ENCODE data around the gene OTUD7B. TPM values are rescaled to one million over a fixed set of nuclear protein-coding genes. Genes with fewer than 3 reads are reported as not detected.

Gene OTUD7B
- total RNA-seq, 2 experiments from 2014 or later, result 16.1 to 17.3 TPM

GRCh38 chr1:149986486-149987296, 23.8 kb downstream of the OTUD7B start:
- Mint-ChIP-seq H3K9me3 (no peaks in the 10 kb centered on the region), H3K4me3 (no peak overlapping the region), H3K27ac (no peak overlapping the region), H3K36me3 (ENCODE audit: low read depth) (peaks cover 18% of the 10 kb centered on the region), H3K4me1 (ENCODE audit: low read depth) (peaks cover 8% of the 10 kb centered on the region), H3K27me3 (no peaks in the 10 kb centered on the region)
- CTCF ChIA-PET, result interaction anchor here (1.0 to 1.3 kb wide), 3 partner anchors 10 to 182 kb away, joined by 3 to 5 read pairs (median 4); no protein-coding TSS in a partner anchor
- intact Hi-C loops (cut with micrococcal nuclease), result no loop called here
- ATAC-seq (no peak), DNase-seq (no peak)
- POLR2A ChIA-PET, result no interaction called here
- TF ChIP-seq, protein P1, sequence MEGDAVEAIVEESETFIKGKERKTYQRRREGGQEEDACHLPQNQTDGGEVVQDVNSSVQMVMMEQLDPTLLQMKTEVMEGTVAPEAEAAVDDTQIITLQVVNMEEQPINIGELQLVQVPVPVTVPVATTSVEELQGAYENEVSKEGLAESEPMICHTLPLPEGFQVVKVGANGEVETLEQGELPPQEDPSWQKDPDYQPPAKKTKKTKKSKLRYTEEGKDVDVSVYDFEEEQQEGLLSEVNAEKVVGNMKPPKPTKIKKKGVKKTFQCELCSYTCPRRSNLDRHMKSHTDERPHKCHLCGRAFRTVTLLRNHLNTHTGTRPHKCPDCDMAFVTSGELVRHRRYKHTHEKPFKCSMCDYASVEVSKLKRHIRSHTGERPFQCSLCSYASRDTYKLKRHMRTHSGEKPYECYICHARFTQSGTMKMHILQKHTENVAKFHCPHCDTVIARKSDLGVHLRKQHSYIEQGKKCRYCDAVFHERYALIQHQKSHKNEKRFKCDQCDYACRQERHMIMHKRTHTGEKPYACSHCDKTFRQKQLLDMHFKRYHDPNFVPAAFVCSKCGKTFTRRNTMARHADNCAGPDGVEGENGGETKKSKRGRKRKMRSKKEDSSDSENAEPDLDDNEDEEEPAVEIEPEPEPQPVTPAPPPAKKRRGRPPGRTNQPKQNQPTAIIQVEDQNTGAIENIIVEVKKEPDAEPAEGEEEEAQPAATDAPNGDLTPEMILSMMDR (IDR thresholded peaks at IDR 0.05), result no peak

GRCh38 chr1:149979972-149980540, 30.5 kb downstream of the OTUD7B start:
- no peak overlapping the region for H3K4me3 Mint-ChIP-seq
- H3K27me3 Mint-ChIP-seq, result no peaks in the 10 kb centered on the region
- peaks cover 19% of the 10 kb centered on the region for H3K36me3 Mint-ChIP-seq (ENCODE audit: low read depth)
- POLR2A ChIA-PET, result no interaction called here
- H3K27ac Mint-ChIP-seq, result no peak overlapping the region
- CTCF ChIA-PET, result no interaction called here
- intact Hi-C loops (cut with micrococcal nuclease), result no loop called here
- peaks cover 29% of the 10 kb centered on the region for H3K4me1 Mint-ChIP-seq (ENCODE audit: low read depth)
- no peak for DNase-seq
- TF ChIP-seq, protein P1 (IDR thresholded peaks at IDR 0.05), result no peak
- no peaks in the 10 kb centered on the region for H3K9me3 Mint-ChIP-seq
- peak; percentile 30 for ATAC-seq

- TF ChIP-seq, protein P1 (IDR thresholded peaks at IDR 0.05), result no peak
- DNase-seq (no peak), ATAC-seq (peak; percentile 64)
- ChIA-PET CTCF (interaction anchor here (2.2 kb wide), 1 partner anchor 17 kb away, joined by 8 read pairs; no protein-coding TSS in a partner anchor), POLR2A (no interaction called here)
- intact Hi-C loops (cut with micrococcal nuclease), result no loop called here
- peaks cover 29% of the 10 kb centered on the region for H3K4me1 Mint-ChIP-seq (ENCODE audit: low read depth)
- H3K4me3 Mint-ChIP-seq, result no peak overlapping the region
- no peaks in the 10 kb centered on the region for H3K9me3 Mint-ChIP-seq
- H3K27ac Mint-ChIP-seq, result peak overlapping the region; percentile 65
- H3K27me3 Mint-ChIP-seq, result no peaks in the 10 kb centered on the region
- peaks cover 20% of the 10 kb centered on the region for H3K36me3 Mint-ChIP-seq (ENCODE audit: low read depth)
Observed at GRCh38 chr1:149979245-149979971, 31.1 kb downstream of the OTUD7B start.

DNA sequence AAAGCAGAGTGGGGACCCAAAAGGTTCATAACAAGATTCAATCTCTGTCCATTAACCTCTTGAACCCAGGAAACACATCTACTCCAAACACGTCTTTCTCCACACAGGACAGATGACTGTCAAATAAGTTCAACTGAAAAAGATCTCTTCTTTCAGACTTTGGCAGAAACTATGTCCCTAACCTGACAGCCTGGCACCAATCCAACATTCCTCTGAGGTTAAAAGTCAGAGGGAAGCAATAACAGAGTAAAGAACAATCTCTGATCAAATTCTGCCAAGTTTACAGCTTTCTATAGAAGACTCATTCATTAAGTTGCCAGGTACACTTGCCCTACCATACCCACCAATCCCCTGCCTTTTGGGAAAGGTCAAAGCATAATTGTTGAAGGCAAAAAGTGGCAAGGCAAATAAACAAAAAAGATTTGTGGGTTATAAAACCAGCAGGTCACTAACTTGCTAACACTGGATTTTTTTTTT, 31.9 kb downstream of the OTUD7B start:
- DNase-seq (no peak), ATAC-seq (no peak)
- Mint-ChIP-seq H3K27ac (no peak overlapping the region), H3K4me1 (ENCODE audit: low read depth) (peaks cover 29% of the 10 kb centered on the region), H3K4me3 (no peak overlapping the region), H3K27me3 (no peaks in the 10 kb centered on the region), H3K9me3 (no peaks in the 10 kb centered on the region), H3K36me3 (ENCODE audit: low read depth) (peaks cover 21% of the 10 kb centered on the region)
- intact Hi-C loops (cut with micrococcal nuclease), result no loop called here
- TF ChIP-seq, protein P1 (IDR thresholded peaks at IDR 0.05), result no peak
- ChIA-PET POLR2A (no interaction called here), CTCF (interaction anchor here (2.2 kb wide), 1 partner anchor 16 kb away, joined by 8 read pairs; no protein-coding TSS in a partner anchor)

All from activated CD8-positive, alpha-beta T cell treated with anti-CD3 and anti-CD28 coated beads for 36 hours (primary cell).